GM12891 (cell line): ENCODE results near the gene LAMA5.
"Not testable (repeated sequence)": the region's sequence is repeated elsewhere in the genome, so short reads cannot be mapped to it uniquely, and the experiment has no call there.

Source experiments
- DNase-seq: peaks from one replicate; pipeline ENCODE4 v3.0.0; 2011; ENCODE audit warnings: low spot score; ENCODE audit not compliant: insufficient read length
- FAIRE-seq: peaks from 2 replicates; lab custom pipeline; 2011; peaks lifted over from hg19 to GRCh38; lab: Jason Lieb, UNC
- PAX5 ChIP-seq: IDR thresholded peaks from 2 replicates; pipeline ENCODE4 v1.6.1; 2011; ENCODE audit warnings: low read length, moderate library complexity, mild to moderate bottlenecking; ENCODE audit not compliant: insufficient read depth, severe bottlenecking
- POLR2A ChIP-seq: IDR thresholded peaks from 2 replicates; pipeline ENCODE4 v1.6.1; 2011; ENCODE audit warnings: low read depth, low read length, control low read depth
- POLR2AphosphoS5 ChIP-seq: IDR thresholded peaks from 2 replicates; pipeline ENCODE4 v1.6.1; 2011; ENCODE audit warnings: low read depth, low read length, control low read depth
- POU2F2 ChIP-seq: IDR thresholded peaks from 2 replicates; pipeline ENCODE4 v1.6.1; 2011; ENCODE audit warnings: low read depth, mild to moderate bottlenecking, control low read depth, low read length, moderate library complexity
- SPI1 ChIP-seq: IDR thresholded peaks from 2 replicates; pipeline ENCODE4 v1.6.1; 2011; ENCODE audit warnings: low read depth, low read length, control low read depth
- TAF1 ChIP-seq: IDR thresholded peaks from 2 replicates; pipeline ENCODE4 v1.6.1; 2011; ENCODE audit warnings: low read depth, low read length, control low read depth

The LAMA5 gene

DNA sequence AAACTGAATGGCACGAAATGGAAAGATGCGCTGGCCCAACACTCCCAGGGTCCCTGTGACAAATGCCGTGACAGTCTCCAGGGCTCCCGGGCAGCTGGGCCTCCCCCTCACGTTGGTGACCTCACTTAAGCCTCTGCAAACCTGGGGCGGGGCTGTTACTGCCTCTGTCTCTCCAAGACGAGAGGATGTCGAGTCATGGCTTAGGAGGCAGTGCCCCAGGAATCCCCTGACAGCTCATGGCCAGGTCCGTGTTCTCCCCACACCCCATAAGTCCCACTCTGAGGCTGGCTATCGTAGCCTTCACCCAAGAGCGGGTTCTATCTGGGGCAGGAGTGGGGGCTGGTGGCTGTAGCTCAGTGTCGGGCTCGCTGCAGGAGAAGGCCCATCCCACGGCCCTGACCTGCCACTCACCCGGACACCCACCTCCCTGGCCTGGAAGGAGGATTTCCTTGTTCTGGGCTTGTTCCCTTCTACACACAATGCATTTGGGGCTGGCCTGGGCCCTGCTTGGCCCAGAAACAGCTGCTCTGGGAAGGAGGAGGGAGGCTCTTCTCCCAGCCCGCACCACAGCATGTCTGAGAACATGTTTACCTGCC, 14.2 kb upstream of the LAMA5 start:
- no peak for DNase-seq
- no peak for FAIRE-seq
- TF ChIP-seq POLR2A = no peak
- no peak for TF ChIP-seq SPI1
- no peak for TF ChIP-seq TAF1
- TF ChIP-seq POU2F2 = no peak
- no peak for TF ChIP-seq POLR2AphosphoS5
- TF ChIP-seq PAX5 = no peak

DNA sequence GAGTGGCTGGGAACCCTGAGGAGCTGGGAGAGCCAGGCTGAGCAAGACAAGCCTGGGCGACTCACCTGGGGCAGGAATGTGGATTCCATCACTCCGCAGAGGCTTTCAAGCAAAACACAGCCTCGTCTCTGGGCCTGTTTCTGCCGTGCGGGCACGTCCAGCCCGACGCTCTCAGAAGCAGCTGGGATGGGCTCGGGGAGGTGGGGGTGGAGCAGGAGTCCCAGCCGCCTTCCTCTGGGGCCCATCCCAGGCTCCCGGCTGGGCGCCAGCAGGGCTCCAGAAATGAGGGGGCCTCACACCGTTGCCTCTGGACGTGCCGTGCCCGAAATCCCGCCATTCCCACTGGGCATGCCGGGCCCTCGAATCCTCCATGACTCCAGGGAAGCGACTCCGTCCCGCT, 11.1 kb upstream of the LAMA5 start:
- DNase-seq (no peak), FAIRE-seq (no peak)
- TF ChIP-seq PAX5 (no peak), POLR2A (no peak), SPI1 (no peak), TAF1 (no peak), POU2F2 (no peak), POLR2AphosphoS5 (no peak)

DNA sequence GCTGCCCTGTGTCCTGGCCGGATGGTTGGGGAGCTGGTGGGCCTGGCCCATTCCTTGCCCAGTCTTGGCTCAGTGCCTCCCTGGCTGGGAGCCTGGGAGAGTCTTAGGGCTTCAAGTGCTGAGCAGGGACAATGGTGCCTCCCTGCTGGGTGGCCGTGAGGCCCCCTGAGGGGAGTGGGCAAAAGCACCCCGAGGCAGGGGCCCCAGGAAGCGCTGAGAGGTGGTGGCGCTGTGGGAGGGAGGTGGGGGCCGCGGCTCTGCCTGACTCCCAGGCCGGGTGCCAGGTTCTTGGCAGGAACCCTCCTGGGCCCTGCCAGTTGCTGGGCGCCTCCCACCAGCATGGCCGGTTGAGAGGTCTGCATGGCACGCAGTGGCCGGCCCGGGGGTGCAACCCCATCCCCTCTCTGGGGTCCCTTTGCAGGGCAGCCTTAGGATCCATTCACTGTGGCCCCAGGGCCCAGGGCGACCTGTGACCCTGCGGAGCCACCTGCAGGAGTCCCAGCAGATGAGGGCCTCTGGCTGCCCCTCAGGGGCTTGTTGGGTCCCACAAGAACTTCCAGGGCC, 10.6 kb upstream of the LAMA5 start:
- DNase-seq (no peak), FAIRE-seq (no peak)
- TF ChIP-seq SPI1 (no peak), POLR2A (no peak), TAF1 (no peak)

DNA sequence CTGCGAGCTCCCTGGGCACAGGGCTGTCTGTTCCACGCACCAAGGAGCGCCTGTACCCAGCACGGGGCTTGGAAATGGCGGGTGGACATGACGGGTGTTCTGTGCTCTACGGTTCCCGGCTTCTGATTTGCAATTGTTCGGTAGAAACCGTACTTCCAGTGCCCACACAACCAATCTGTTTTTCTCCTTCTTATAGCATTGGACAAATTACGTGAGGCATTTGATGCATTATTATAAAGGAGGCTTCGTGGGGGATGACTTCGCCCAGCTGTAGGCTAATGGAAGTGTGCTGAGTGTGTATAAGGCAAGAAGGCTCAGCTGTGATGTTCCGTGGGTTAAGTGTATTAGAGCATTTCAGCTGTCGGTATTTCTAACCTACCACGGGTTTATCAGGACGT, 10.0 kb upstream of the LAMA5 start:
- FAIRE-seq (no peak), DNase-seq (no peak)
- TF ChIP-seq TAF1 = no peak
- no peak for TF ChIP-seq POU2F2
- TF ChIP-seq SPI1 = no peak
- TF ChIP-seq PAX5 = no peak
- TF ChIP-seq POLR2AphosphoS5 = no peak
- no peak for TF ChIP-seq POLR2A

DNA sequence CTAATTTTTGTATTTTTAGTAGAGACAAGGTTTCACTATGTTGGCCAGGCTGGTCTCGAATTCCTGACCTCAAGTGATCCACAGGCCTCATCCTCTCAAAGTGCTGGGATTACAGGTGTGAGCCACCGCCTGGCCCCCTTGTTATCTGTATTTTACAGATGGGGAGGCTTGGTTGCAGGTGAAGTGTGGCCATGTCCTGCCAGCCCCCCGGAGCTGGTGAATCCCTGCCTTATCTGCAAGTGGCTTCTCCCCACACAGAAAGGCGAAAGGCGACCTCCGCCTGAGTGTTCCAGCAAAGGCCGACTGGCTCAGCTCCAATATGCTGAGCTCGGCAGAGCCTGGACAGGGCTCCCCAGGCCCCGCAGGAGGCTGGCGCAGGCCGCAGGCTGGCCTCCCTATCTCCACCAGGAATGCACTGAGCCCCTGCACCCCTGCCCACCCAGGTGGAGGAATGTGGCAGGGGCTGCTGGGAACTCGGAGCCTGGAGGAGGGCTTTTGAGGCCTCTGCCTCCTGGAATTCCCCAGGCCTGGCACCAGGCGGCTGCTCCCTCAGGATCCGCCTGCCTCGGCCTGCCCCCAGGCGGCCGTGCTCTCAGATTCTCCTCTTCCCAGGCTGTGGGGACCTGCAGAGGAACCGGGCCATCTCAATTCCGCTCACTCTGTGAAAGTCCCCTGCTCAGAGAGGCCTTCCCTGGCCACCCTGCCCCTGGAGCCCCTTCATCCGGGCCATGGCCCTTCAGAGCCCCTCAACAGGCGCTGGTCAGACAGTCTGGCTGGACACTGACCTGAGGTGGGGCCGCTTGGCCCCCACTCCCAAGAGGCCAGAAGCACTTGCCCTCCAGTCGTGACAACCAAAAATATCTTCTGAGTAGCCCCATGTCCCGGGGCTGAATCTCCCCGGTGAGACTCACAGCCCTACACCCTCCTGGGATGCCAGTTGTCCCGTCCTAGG, 9.3 kb upstream of the LAMA5 start:
- TF ChIP-seq POLR2AphosphoS5 (no peak), TAF1 (no peak), PAX5 (no peak), POU2F2 (no peak), SPI1 (no peak), POLR2A (no peak)
- DNase-seq (no peak), FAIRE-seq (no peak)

DNA sequence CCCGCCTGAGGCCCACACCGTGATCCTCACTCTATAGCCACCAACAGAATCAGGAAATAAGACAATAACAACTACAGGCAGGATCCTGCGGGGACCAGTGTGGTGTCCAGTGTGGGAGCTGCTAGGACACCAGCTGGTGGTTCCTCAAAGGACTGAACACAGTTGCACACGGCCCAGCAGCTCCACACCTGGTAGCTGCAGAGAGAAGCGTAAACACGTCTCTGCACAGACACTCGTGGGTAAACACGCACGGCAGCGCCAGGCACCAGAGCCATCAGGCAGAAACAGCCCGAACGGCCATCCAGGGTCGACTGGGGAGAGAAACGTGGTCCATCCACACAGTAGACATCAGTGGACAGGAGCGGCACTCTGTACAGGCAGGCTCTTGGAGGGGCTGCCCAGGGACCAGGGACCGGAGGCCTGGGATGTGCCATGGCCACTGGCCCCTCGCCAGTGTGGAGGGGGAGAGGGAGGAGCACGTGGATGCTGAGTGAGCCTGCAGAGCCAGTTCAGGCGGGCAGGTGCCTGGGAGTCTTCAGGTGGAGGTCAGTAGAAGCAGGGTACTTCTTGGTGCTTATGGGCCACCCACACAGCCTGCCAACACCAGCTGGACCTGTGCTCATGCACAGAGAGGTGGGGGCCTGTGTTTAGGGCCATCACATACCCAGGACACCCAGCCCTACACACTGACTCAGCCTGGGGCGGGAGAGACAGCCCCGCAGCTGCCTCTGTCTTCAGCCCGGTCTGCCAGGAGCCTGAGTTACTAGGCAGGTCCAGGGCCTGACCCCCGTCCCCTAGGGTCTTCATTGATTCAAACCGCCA, 7.4 kb upstream of the LAMA5 start:
- DNase-seq (no peak), FAIRE-seq (no peak)
- no peak for TF ChIP-seq POLR2A
- TF ChIP-seq TAF1 = no peak
- TF ChIP-seq SPI1 = no peak
- no peak for TF ChIP-seq POU2F2
- TF ChIP-seq POLR2AphosphoS5 = no peak
- no peak for TF ChIP-seq PAX5

DNA sequence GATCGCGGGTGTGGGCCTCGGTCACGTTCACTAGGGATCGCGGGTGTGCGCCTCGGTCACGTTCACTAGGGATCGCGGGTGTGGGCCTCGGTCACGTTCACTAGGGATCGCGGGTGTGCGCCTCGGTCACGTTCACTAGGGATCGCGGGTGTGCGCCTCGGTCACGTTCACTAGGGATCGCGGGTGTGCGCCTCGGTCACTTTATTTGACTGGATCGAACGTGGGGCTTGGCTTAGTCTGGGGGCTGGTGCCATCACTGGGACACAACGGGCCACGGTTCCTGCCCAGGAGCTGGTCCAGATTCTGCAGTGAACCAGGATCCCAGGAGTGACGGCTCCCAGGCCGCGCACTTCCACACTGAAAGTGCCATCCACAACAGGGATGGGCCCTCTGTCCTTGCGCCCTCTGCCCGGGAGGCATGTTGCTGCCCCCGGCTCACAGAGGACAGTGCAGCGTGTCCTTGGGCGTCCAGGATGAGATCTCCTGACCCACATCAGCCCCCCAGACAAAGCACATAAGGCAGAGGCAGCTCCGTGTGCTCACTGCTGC, 6.6 kb upstream of the LAMA5 start:
- not testable (repeated sequence) for DNase-seq, FAIRE-seq

DNA sequence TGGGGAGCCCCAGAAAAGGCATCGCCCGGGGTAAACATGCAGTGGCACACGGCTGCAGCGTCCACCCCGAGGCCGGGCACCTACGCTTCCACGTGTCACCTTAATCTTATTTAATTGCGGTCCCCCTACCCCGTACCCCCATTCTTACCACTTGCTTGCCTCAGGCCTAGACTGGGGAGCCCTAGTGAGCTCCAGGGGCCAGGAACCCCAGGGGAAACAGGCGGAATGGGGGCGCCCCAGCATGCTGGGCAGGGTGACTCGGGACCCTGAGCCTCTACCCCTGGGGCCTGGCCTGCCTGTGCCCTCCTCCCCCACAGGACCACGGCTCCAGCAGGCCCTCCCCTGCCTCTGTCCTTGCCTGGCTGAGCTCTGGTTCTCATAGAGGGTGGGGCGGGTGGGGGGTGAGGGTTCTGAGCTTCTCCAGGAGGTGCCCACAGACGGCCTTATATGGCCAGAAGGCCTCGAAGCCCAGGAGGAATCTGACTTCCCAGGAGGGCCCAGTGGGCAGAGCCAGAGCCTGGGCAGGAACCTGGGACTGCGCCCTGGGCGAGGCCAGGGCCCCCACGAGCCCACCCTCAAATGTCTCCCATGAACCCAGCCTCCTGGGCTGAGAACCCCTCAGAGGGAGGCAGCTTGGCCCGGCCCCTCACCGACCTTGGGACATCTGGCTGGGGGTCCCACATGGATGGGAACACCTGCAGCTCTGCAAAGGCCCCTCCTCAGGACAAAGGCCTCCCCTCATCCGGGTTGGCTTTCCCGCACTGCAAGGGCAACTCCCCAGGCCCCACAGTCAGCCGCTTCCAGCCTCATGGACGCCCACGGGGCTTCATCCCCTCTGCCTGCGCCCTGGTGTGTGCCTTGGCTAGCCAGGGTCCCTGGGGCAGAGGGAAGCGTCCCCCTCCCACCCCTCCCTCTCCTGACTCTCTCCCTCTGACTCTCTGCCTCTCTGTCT, 5.2 kb upstream of the LAMA5 start:
- no peak for DNase-seq
- FAIRE-seq = no peak
- no peak for TF ChIP-seq POU2F2
- no peak for TF ChIP-seq PAX5
- no peak for TF ChIP-seq POLR2A
- no peak for TF ChIP-seq POLR2AphosphoS5
- TF ChIP-seq SPI1 = no peak
- no peak for TF ChIP-seq TAF1
